Ovary (tissue), 3 donors: ENCODE data around the gene TMEM88.

Experiments used
- CTCF ChIP-seq, 3 donors: fragments of 450-650 bp in 2 of 3; fragments of 200-600 bp in 1 of 3; IDR thresholded peaks; one replicate each; pipeline versions ENCODE4 v1.5.1 to v1.8.0; 2016 to 2022; ENCODE audit warnings: antibody characterized with exemption in 3 of 3, mild to moderate bottlenecking in 1 of 3
- EP300 ChIP-seq: sonication (generic); formaldehyde crosslinking; IDR thresholded peaks from one replicate; pipeline ENCODE4 v1.6.1; 2017; ENCODE audit warnings: antibody characterized with exemption
- donor health status: DM: no; HTN: no; CAD: no.

GRCh38 chr17:7817643-7817964, 37.3 kb upstream of the TMEM88 start:
- TF ChIP-seq CTCF (IDR thresholded peaks at IDR 0.05) (no peak), EP300 (no peak)
